HG02973 (cell line): Measurements from ENCODE around the gene PRLR.
A peak's percentile ranks its signal among the peaks of the same experiment; 100 is the strongest.

Experiments
- ATAC-seq: cut with Tn5 transposase; IDR thresholded peaks from one replicate; pipeline ENCODE4 v1.9.1; 2021; ENCODE audit warnings: moderate library complexity; ENCODE audit not compliant: unreplicated experiment

Gene PRLR

DNA sequence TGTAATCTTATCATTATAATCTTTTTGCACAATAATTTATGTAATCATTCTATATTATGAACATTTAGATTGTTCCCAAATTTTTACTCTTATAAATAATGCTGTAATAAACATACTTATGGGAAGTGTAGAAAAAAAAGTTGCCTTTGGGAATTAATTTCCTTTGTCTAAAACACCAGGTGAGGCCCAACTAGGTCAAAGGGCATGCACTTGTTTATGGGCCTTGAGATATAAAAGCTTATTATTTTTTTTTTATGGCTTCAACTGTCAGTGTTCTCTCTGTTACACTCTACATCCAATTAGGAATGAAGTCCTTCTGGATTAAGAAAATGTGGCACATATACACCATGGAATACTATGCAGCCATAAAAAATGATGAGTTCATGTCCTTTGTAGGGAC, 6.5 kb upstream of the PRLR start:
- no peak for ATAC-seq

DNA sequence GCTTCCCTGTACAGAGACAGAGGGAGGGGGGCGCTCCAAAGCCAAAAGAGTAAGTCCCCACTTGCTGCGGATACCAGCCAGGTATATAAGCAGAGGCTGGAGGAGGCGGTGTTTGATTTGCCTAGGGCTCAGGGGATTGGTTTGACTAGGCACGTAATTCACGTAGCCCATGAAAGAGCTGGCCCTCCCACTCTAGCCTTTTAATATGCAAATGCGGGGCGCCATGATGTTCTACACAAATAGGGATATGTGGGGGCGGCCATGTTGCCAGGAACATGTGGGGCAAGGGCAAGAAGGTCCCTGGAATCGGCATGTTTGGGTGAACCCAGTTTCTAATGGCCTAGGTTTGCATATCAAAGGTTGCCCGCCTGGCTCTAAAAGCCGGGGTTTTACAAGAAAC, 3.3 kb upstream of the PRLR start:
- ATAC-seq: no peak

DNA sequence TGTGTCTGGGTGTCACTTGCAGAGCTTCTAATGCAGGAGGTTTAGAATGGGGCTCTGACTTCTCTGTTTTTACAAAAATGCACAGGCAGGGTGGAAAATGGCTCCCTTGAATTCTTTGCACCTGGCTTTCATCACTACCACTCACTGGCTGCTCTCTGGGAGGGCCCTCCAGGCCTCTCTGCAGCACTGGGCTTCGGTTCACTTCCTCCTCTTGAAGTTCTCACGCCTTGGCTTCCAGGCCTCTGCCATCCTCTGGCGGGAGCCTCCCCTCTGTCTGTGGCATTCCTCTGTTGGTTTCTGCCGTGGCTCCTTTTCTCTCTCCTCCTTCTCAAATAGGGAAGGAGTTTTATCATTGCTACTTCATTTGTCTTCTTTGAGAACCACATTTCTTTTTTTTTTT, 2.8 kb upstream of the PRLR start:
- ATAC-seq: no peak

DNA sequence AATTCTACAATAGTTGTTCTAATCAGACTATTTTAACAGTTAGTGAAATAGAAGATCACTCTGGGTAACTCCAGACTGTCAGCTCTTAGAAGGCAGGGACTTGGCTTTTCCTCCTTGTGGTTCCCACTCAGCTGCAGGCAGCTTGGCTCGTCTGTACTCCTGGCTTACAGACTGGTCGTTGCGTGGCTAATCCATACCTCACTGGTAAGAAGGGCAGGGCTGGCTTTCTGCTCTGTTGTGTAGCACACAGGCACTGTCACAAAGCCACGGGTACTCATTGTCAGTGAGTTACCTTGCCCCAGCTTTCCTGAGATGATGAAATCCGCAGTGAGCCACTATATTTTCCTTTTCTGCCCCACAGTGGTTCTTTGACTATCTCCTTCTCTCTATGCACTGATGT, 1.8 kb upstream of the PRLR start:
- no peak for ATAC-seq

DNA sequence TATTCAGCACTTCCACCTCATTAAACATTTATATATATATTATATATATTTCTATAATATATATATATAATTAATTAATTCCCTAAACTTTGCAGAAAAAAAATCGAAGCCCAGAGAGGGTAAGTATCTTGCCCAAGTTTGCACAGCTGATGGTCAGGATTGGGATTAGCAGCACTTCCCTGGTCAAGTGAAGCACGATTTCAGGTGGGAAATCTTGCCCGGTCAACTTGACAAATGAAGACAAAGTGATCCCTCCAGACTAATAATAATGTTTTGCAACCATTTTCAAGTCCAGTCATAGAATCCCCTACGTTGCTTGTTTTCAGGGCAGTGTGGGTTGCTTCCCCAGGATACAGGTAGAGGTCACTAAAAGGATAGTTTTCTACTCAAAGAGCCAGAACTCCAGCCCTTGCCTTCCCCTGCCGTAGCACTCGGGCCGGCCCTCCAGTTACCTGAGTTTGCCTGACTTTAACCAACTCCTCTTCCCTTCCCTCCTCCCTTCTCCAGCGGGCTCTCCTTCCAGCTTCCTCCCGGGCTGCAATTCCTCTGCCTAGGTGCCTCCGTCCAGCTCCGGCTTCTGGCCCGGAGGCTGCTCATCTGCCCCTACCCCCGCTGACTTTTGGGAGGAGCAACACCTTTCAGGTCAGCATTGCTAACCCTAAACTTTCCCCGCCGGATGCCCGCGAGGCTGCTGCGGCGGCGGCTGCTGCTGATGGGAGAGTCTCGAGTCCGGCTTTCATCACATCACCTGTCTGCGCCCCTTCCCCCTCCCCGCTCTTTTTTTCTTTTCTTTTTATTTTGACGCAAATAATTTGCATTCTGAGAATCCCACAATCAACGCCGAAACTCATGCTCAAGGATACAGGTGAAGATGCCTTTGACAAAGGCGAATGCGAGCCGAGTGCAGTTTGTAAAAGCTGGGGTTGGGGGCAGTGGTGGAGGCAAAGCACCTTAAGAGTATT, 930 bp downstream of the PRLR start:
- ATAC-seq: peak; percentile 55

DNA sequence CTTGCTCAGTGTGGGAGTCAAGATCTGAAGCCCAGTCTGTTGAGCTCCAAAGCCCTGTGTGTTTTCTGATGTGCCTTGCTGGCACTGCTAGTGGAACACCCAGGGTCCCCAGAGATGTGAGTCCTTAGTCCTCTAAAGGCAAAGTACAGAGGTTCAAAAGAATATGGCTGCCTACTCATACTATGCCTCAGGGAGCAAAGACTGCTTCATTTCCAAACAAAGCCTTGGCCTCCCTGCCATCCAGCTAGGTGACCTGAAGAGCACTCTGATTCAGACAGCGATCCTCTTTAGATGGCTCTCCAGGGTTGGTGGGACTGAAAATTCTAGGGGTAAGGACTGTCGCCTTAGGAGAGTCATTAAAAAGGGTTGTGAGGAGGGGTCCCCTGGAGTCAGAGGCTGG, 2.0 kb downstream of the PRLR start:
- ATAC-seq: no peak

DNA sequence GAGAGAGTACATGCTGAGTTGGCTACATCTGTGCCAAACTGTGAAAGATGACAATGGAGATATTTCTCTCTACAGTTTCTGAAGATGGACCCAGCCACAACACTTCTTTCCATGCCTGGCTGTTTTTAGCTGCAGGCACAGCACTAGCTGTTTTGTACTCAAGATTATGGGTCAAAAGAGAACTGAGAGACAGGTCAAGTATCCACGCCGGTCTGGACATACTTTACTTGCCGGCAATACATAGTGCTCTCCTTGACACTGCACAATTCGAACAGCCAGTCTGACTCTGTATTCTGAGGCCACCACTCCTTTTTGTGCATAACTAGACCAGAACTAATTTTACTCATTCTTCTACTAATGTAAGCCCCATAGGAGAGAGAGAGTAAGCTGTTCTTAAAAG, 2.6 kb downstream of the PRLR start:
- ATAC-seq: no peak

DNA sequence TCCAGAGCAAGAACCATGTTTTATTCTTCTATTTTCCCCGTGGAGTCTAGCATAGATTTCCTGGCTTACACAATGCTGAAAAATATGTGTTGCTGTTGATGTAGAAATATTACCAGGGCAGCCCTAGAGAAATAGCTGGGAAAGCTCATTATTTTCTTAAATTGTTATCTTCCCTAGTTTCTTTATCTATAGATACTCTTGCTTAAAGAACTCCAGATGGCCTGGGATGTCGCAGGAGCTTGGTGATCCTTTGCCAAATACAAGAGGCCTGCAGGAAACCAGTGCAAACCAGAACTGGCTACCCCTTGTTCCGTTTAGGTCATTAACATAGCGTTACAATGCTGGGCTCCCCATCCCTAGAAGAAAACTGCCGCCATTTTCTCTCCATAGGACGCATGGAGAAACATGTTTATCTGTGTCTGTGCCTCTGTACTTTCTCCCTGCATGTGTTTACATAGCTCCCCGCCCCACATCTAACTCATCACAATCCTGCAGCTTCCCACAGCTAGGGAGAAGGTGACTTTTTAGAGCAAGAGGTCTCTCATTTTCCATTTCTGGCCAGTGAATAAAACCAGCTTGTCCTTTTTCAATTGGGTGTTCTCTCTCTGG, 6.4 kb downstream of the PRLR start:
- no peak for ATAC-seq

DNA sequence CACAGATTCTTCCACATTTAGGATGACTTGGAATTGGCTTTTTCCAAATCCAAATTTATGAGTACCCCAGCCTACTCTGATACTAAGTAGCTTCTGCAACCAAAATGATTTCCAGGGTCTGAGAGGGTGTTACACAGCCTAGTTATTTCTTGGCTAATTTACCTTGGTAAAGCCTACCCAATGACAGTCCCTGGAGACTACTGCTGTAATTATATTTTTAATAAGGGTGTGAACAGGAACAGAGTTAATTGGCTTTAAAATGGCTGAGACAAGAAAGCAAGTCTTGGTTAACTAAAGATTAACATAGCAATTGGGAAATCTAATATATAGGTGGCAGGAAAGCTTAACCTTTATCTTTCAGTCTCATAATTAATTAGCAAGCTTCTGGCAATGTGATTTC, 9.3 kb downstream of the PRLR start:
- no peak for ATAC-seq

DNA sequence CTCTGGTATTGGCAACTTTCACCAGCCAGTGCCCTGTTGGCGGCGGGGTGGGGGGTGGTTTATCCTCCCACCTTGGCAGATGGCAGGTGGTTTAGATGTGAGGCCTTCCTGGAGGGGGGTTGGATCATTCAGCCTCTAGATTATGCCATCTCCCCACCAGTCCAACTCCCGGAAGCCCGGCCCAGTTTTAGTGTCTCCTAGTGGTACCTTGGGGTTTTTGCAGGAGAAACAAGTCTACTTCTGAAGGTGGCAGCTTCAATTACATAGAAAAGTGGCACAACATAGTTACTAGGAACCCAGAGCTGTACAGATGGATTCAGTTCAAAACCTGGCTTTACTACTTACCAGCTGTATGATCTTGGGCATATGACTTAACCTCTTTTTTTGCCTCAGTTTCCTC, 11.3 kb downstream of the PRLR start:
- no peak for ATAC-seq

DNA sequence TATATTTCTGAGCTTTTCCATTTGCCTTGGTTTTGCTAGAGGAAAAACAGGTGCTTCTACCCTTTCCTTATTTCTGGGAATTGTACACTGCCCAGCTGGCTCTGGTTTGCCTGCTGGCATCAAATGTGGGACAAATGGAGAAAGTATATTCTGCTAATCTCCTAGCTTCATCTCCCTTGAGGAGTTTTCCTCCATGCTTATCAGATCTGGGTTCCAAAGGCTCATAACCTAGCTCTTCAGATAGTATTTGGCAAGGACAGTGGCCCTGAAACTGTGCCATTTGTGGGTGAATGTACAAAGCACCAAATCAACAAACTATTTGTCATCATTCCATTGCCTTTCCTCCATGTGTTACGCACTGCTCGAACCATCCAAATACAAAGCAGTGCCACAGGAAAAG, 16.2 kb downstream of the PRLR start:
- no peak for ATAC-seq

DNA sequence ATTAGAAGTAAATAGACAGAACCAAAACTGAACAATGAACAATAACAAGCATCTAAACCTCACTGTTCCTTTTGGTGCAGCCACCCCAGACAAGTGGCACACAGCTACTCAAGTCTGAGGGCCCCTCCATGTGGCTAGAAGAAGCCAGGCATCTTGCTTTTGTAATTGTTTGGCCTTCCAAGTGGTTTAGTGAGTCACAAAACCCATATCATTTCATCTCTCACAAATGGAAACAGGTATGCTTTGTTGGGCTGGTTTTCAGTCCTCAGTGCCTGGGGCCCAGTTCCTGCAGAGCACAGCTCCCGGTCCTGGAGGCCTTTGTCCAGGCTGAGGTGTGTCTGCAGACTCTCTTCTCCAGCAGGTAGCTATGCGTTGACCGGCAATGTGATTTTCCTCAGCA, 16.7 kb downstream of the PRLR start:
- ATAC-seq: no peak

DNA sequence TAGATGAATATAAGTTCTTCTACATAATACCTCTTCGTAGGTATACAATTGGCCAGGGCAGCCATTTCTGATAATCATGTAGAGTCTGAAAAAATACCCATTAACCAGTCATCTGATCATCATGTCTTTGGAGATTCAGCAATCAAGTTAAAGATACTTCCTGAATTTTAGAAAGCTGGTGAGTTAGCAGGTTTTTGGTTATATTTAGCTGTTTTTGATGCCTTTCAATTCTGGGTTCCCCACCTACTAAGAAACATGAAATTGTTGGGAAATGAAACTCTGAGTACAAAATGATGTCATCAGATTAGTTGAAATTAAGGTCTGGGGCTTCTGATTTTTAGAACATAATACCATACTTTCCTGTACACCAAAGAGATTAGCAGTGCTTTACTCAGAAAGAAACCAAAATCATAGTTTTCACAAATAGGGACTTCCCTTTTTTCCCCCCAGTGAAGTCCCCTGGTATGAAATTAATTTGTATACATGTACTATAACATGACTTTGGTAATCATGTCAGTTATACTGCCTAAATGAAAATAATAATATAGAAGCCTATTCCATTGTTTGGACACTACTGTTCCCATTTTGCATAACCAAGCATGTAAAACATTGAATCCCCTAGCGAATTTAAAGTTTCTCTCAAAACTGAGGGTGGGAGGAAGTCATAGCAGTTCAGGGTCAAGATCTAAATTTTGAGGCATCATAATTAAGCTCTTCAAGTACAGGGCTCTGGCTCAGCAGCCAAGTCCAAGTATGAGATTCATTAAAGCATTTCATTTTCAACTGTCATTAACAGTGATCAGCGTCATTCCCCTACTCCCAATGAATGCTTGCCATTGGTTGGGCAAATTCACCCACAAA, 17.9 kb downstream of the PRLR start:
- ATAC-seq: peak; percentile 87

DNA sequence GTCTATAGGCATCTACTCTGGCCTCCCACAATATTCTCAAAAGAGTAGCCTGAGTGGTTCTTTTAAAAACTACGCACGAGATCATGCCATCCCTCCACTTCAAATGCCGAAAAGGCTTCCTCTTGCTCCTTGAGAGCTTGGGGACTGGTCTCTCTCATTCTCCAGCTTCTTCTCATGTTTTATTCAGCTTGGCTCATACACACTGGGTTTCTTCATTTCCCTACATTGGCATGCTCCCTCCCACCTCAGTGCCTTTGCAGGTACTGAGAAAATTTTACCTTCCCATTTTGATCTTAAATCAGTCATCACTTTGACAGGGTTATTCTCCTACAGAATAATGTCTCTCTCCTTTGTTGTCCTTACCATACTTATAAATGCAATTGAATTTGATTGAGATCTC, 20.4 kb downstream of the PRLR start:
- ATAC-seq: no peak

DNA sequence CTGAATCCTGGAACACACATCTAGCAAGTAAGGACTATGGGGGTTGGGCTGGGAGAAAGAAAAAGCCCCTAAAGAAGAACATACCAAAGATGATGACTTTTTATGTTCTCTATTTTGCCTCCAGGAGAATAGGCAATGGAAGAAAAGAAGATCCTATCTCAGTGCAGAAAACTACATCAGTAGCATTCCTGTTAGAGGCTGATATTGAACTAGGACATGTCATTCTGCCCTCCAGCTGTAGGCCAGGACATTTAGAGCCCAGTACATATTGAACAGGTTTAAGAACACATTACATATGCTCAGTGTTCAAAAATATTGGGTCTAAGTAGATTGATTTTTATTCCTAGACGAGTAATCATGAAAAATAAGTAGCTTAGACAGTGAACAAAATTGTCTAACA, 24.7 kb downstream of the PRLR start:
- ATAC-seq: no peak

DNA sequence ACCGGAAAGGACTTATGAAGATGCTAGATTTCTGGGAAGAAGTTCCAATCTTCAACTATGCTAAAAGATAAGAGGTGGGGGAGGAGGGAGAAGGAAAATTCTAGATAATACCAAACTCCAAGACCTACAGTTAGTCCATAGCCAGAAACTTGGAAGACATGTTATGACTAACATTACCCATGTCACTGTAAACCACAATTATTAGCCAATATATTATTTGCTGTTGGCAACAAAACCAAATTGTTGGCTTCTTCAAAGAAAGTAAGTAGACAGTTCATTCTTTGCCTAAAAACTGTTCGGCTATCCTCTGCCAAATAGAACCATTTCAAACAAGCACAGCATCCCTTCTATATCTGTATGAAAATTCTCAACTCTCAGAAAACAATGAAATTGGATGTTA, 25.1 kb downstream of the PRLR start:
- no peak for ATAC-seq

DNA sequence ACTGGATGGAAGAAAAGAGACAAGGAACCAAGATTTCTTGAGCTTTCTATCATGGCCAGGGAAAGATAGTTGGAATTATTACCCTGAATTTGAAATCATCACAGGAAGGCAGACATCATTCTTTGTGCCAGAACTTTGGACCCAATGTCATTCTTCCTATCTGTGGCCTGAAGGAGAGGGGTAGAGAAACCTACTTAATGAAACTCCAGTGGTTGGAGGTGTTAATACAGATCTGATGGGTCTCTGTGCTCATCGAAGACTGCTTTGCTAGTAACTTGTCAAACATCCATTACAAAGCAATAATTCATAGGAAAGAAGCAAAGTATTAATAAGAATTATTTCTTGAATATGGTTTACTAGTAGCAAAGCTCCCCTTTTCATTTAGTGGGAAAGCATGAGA, 26.9 kb downstream of the PRLR start:
- ATAC-seq: no peak

DNA sequence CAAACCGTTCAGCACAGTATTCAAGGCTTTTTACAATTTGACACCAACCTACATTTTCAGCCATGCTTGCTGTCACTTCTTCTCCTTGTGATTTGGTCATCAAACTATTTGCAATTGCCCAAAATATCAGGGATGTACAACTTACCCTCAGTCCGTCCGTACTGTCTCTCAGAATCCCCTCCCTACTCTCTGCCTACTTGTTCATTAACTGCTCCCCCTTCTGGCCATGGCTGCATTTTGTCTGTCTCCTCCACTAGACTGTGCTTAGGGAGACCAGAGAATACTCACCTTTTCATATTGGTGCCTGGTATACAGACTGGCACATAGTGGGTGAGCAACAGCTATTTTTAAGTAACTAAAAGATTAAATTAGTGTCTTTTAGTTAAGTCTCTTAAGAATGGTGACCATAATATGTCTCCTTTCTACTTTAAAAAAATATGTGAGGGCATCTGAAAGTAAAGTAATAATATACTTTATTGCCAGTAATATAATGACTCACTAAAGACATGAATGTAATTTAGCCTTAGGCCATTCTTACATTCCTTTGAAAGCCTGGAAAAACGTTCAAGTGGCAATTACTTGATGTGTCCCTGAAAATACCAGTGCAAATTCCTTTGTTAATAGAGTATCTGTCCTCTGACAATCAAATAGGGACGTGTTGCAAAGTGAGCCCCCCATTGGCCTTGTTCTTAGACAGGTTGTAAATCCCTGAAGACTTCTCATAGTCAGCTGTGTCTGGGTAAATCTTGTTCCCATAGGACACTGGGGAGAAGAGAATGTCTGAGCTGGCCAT, 27.8 kb downstream of the PRLR start:
- ATAC-seq: peak; percentile 73

DNA sequence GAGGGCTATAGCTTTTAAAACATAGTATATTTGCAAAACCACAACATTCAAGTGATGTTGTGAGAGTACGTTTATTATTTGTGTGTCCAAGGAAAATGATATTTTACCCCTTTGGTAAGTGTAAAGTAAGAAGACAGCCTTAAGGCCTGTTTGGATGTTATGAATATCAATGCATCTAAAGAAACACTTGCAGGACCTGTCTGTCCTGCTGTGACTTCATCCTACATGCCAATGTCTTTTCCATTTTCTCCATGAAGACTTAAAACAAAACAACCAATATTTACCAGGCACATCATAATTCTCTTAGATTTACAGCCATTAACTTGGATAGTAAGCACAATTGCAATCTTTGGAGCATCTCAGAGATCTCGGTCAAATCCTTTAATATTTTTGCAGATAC, 29.0 kb downstream of the PRLR start:
- ATAC-seq: no peak

DNA sequence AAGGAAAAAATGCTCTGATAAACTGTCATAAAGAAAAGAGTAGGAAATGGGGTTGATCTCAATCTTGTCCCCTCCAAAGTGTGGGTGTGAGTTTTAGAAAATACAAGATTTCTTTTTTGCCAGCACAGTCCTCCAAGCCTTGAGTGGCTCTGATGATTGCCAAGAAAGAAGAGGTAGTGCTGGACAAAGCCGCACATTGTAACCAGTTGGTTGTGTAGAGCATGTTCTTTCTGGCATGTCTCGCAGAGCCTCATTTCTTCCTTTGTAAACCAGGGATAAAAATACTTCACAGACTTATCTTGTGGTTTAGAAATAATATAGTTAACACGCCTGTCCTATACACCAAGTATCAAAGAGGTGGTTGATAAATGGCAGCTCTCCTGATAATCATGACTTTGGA, 30.4 kb downstream of the PRLR start:
- no peak for ATAC-seq

DNA sequence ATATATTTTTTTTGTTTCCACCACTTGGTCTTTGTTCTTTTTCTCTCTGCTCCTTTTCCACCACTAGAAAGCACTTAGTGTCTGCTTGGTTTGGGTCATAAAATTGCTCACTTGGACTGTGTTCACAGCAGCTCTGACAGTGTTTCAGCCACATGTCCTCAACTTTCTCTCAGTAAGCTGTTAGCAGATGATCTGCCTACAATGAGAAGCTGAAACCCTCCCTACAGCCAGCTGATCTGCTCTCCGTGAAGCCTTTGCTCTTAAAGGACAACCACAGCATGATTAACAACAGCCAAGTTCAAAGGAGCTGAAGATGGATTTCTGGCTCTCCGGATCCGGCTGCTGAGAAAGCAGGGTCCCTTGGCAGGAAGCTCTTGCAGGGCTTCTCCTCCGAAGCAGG, 31.6 kb downstream of the PRLR start:
- no peak for ATAC-seq
